Nephron progenitor cell (in vitro differentiated cells): ENCODE measurements around the gene B9D1.

Source experiments
- DNase-seq: peaks from one replicate; pipeline ENCODE4 v3.0.0; 2021
- H3K27ac Mint-ChIP-seq: 2 replicates; pipeline ENCODE4 v1.8.0; 2021; ENCODE audit warnings: mild to moderate bottlenecking, moderate library complexity, mixed read lengths
- H3K27me3 Mint-ChIP-seq: 2 replicates; pipeline ENCODE4 v1.8.0; 2021; ENCODE audit warnings: mild to moderate bottlenecking, low read depth, mixed read lengths; ENCODE audit not compliant: poor library complexity
- H3K36me3 Mint-ChIP-seq: 2 replicates; pipeline ENCODE4 v1.8.0; 2021; ENCODE audit warnings: low read depth, mixed read lengths
- H3K4me1 Mint-ChIP-seq: 2 replicates; pipeline ENCODE4 v1.8.0; 2021; ENCODE audit warnings: mixed read lengths
- H3K4me3 Mint-ChIP-seq: 2 replicates; pipeline ENCODE4 v1.8.0; 2021; ENCODE audit warnings: mild to moderate bottlenecking, moderate library complexity, mixed read lengths
- H3K9me3 Mint-ChIP-seq: 2 replicates; pipeline ENCODE4 v1.8.0; 2021; ENCODE audit warnings: mild to moderate bottlenecking, moderate library complexity, mixed read lengths
- TF ChIP-seq, protein P1 (sequence below): fragments of 200-600 bp; sonication (generic); IDR thresholded peaks from 2 replicates; pipeline ENCODE4 v1.5.0; 2021; ENCODE audit warnings: antibody characterized with exemption

Gene B9D1

DNA sequence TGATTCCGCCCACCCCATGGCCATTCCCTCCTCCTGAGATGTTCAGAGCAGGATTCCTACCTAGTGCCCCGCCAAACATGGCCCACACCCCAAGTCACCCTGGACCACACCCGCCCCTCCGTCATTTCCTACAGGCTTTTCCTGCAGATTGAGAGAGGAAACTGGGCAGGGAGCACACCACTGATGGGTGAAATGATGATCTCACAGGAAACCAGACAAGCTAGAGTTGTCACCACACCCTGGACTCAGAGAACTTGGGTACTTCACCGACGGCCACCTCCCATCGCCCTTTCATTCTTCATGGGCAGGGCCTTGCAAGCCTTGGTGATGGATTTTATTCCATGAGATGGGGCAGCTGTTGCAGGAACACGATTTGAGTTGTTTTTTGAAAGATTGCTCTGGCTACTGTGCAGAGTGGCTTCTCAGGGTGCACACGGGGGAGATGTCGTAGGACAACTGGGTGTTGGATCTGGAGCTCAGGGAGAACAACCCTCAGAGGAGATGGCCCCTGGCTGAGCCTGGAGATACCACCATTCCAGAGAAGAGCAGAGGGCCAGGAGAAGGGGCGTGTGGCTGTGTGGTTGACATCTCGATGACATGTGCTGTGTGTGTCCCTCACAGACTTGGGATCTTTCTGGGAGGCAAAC lies 7.4 kb upstream of the B9D1 start:
- Mint-ChIP-seq H3K9me3 (no peaks in the 10 kb centered on the region), H3K27ac (no peak overlapping the region), H3K36me3 (no peaks in the 10 kb centered on the region), H3K27me3 (no peaks in the 10 kb centered on the region), H3K4me3 (no peak overlapping the region), H3K4me1 (peaks cover 32% of the 10 kb centered on the region)
- no peak for DNase-seq
- TF ChIP-seq, protein P1, sequence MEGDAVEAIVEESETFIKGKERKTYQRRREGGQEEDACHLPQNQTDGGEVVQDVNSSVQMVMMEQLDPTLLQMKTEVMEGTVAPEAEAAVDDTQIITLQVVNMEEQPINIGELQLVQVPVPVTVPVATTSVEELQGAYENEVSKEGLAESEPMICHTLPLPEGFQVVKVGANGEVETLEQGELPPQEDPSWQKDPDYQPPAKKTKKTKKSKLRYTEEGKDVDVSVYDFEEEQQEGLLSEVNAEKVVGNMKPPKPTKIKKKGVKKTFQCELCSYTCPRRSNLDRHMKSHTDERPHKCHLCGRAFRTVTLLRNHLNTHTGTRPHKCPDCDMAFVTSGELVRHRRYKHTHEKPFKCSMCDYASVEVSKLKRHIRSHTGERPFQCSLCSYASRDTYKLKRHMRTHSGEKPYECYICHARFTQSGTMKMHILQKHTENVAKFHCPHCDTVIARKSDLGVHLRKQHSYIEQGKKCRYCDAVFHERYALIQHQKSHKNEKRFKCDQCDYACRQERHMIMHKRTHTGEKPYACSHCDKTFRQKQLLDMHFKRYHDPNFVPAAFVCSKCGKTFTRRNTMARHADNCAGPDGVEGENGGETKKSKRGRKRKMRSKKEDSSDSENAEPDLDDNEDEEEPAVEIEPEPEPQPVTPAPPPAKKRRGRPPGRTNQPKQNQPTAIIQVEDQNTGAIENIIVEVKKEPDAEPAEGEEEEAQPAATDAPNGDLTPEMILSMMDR: no peak

- Mint-ChIP-seq H3K36me3 (no peaks in the 10 kb centered on the region), H3K4me3 (no peak overlapping the region), H3K27ac (no peak overlapping the region), H3K27me3 (no peaks in the 10 kb centered on the region), H3K9me3 (no peaks in the 10 kb centered on the region), H3K4me1 (peaks cover 39% of the 10 kb centered on the region)
- DNase-seq: no peak
- TF ChIP-seq, protein P1: no peak
Measured at GRCh38 chr17:19369107-19369778, 6.7 kb upstream of the B9D1 start.

DNA sequence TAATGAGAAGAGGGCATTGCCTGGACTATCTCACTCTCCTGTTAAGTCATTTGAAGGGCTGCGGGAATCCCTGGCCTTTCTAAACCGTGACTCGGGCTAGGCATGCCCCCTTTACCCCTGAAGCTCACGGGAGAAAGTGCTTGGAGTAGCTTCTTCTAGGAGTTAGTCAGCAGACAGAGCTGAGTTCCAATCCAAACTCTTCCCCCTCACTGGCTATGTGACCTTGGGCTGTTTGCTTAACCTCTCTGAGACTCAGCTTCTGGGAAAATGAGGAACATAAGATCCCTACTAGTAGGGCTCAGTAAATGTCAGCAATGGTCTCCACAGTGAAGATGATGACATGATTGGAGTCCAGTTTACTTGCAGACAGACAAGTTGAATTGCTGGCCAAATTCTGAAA lies 5.7 kb upstream of the B9D1 start:
- Mint-ChIP-seq H3K9me3 (no peaks in the 10 kb centered on the region), H3K4me3 (no peak overlapping the region), H3K36me3 (no peaks in the 10 kb centered on the region), H3K27me3 (no peaks in the 10 kb centered on the region), H3K27ac (no peak overlapping the region), H3K4me1 (peaks cover 44% of the 10 kb centered on the region)
- TF ChIP-seq, protein P1: no peak
- no peak for DNase-seq

GRCh38 chr17:19366637-19366972 lies 4.1 kb upstream of the B9D1 start:
- H3K9me3 Mint-ChIP-seq: no peaks in the 10 kb centered on the region
- no peaks in the 10 kb centered on the region for H3K36me3 Mint-ChIP-seq
- H3K27me3 Mint-ChIP-seq: no peaks in the 10 kb centered on the region
- no peak overlapping the region for H3K4me3 Mint-ChIP-seq
- TF ChIP-seq, protein P1: no peak
- DNase-seq: no peak
- H3K4me1 Mint-ChIP-seq: peaks cover 44% of the 10 kb centered on the region
- no peak overlapping the region for H3K27ac Mint-ChIP-seq

- H3K9me3 Mint-ChIP-seq: no peaks in the 10 kb centered on the region
- H3K4me3 Mint-ChIP-seq: peak overlapping the region; percentile 21
- no peak overlapping the region for H3K27ac Mint-ChIP-seq
- H3K27me3 Mint-ChIP-seq: no peaks in the 10 kb centered on the region
- TF ChIP-seq, protein P1: no peak
- no peaks in the 10 kb centered on the region for H3K36me3 Mint-ChIP-seq
- DNase-seq: no peak
- peaks cover 48% of the 10 kb centered on the region for H3K4me1 Mint-ChIP-seq
Measured at GRCh38 chr17:19365833-19366636, 3.5 kb upstream of the B9D1 start.
